Ishikawa (cell line): Measurements from ENCODE around the gene MCF2L2.

Experiments used
- CEBPB ChIP-seq: IDR thresholded peaks from 2 replicates; pipeline ENCODE4 v1.6.1; 2012
- CREB1 ChIP-seq: IDR thresholded peaks from 2 replicates; pipeline ENCODE4 v1.6.1; 2012; ENCODE audit warnings: low read depth
- EGR1 ChIP-seq: IDR thresholded peaks from 2 replicates; pipeline ENCODE4 v1.6.1; 2012
- EP300 ChIP-seq: IDR thresholded peaks from 2 replicates; pipeline ENCODE4 v1.6.1; 2012; ENCODE audit warnings: borderline replicate concordance
- FOXM1 ChIP-seq: IDR thresholded peaks from 2 replicates; pipeline ENCODE4 v1.6.1; 2012; ENCODE audit warnings: low read depth, borderline replicate concordance
- NFIC ChIP-seq: IDR thresholded peaks from 2 replicates; pipeline ENCODE4 v1.6.1; 2012
- RAD21 ChIP-seq: IDR thresholded peaks from 2 replicates; pipeline ENCODE4 v1.6.1; 2012; ENCODE audit warnings: low read depth
- TAF1 ChIP-seq: IDR thresholded peaks from 2 replicates; pipeline ENCODE4 v1.6.1; 2012; ENCODE audit warnings: low read depth, mild to moderate bottlenecking
- TCF12 ChIP-seq: IDR thresholded peaks from 2 replicates; pipeline ENCODE4 v1.6.1; 2012; ENCODE audit warnings: low read depth
- TEAD4 ChIP-seq: IDR thresholded peaks from 2 replicates; pipeline ENCODE4 v1.6.1; 2012
- YY1 ChIP-seq: IDR thresholded peaks from 2 replicates; pipeline ENCODE4 v1.6.1; 2012; ENCODE audit warnings: low read depth
- ZBTB7A ChIP-seq: IDR thresholded peaks from 2 replicates; pipeline ENCODE4 v1.6.1; 2012; ENCODE audit warnings: low read depth
- TF ChIP-seq, protein P1 (sequence below): IDR thresholded peaks from 2 replicates; pipeline ENCODE4 v1.6.1; 2012
- TF ChIP-seq, protein P2 (sequence below): IDR thresholded peaks from 2 replicates; pipeline ENCODE4 v1.6.1; 2012
- TF ChIP-seq, protein P3 (sequence below): IDR thresholded peaks from 2 replicates; pipeline ENCODE4 v1.6.1; 2012; ENCODE audit warnings: low read depth, mild to moderate bottlenecking

The MCF2L2 gene

DNA sequence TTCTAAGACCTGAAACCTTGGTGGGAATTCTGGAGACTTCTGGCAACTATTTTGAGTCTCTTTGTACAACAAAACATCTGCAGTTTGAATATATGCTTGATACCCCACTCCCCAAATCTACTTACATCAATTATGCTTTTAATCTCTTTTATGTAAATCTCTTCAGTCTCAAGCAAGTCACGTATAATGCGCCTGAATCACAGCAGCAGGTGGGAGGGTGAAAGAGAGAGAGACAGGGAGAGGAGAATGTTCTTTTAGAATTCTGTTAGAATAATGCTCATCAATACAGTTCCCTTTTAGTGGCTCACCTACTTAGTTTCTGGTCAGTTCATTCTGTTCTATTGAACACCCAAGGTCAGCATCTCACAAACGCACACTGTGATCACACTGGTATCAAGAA, 197.6 kb downstream of the MCF2L2 start:
- TF ChIP-seq TCF12, result no peak
- no peak for TF ChIP-seq EP300
- TF ChIP-seq, protein P1, sequence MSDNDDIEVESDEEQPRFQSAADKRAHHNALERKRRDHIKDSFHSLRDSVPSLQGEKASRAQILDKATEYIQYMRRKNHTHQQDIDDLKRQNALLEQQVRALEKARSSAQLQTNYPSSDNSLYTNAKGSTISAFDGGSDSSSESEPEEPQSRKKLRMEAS, result no peak
- no peak for TF ChIP-seq CEBPB
- TF ChIP-seq TAF1, result no peak
- TF ChIP-seq TEAD4, result no peak
- TF ChIP-seq CREB1, result no peak
- TF ChIP-seq RAD21, result no peak
- TF ChIP-seq, protein P2, sequence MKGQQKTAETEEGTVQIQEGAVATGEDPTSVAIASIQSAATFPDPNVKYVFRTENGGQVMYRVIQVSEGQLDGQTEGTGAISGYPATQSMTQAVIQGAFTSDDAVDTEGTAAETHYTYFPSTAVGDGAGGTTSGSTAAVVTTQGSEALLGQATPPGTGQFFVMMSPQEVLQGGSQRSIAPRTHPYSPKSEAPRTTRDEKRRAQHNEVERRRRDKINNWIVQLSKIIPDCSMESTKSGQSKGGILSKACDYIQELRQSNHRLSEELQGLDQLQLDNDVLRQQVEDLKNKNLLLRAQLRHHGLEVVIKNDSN, result no peak

DNA sequence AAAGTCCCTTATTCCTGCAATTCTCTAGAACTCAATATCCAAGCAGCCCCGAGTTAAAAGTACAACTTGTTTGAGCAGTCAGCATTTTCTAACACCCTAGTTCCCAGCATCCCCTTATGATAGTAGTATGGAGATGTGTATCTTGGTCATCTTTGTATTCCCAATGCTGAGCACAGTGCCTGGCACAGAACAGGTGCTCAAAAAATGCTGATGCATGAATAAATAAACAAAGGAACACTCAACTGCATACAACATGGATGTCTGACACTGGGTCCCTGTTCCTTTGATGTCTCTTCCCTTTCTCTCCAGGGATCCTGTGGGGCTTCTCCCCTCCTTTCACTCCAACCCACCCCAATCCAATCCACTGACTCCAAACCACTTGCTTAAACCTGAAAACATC, 199.2 kb downstream of the MCF2L2 start:
- TF ChIP-seq YY1 (no peak), ZBTB7A (no peak), FOXM1 (no peak), EP300 (no peak), NFIC (no peak), CREB1 (no peak), TEAD4 (no peak), EGR1 (no peak), TCF12 (no peak), TAF1 (no peak), RAD21 (no peak)
- TF ChIP-seq, protein P1, result no peak
- TF ChIP-seq, protein P2, result no peak

DNA sequence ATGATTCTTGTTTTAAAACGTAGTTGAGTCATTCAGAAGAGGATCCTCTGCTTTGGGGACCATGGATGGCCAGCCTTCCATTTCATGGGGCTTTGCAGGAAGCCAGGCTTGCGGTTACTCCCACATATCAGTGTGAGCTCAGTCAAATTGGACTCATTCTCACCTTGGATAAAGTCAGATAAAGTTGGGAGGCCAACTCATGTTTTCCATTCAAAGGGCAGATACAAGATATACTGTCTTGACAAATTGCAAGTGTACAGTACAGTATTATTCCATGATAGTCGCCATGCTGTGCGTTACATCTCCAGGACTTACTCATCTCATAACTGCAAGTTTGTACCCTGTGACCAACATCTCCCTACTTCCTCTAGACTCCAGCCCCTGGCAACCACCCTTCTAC, 200.8 kb downstream of the MCF2L2 start:
- TF ChIP-seq CREB1 (no peak), TEAD4 (no peak), TCF12 (no peak), NFIC (no peak)
- TF ChIP-seq, protein P2, result no peak
- TF ChIP-seq, protein P1, result no peak

DNA sequence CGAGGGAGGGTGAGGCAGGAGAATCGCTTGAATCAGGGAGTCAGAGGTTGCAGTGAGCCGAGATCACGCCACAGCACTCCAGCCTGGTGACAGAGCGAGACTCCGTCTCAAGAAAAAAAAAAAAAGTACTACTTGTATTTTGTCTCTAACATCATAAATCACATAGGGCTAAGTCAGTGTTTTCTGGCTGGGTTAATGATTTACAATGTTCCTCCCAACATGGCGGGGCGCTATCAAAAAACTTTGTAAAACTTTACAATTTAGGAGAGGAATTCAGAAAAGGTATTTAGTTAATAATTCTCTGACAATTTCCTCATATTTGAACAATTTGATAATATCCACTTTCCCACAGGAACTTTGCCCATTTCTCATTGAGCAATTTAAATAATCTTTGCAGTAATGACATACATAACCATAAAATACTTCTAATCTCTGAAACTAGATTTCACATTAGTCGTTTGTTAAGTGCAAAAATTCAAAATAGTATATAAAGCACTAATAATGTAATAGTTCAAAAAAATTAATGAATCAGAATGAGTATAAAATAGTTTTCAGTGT, 202.0 kb downstream of the MCF2L2 start:
- no peak for TF ChIP-seq FOXM1
- TF ChIP-seq CREB1, result no peak
- TF ChIP-seq EP300, result no peak
- no peak for TF ChIP-seq TCF12
- no peak for TF ChIP-seq TAF1
- no peak for TF ChIP-seq EGR1
- TF ChIP-seq TEAD4, result no peak
- TF ChIP-seq NFIC, result no peak
- no peak for TF ChIP-seq ZBTB7A
- no peak for TF ChIP-seq YY1

DNA sequence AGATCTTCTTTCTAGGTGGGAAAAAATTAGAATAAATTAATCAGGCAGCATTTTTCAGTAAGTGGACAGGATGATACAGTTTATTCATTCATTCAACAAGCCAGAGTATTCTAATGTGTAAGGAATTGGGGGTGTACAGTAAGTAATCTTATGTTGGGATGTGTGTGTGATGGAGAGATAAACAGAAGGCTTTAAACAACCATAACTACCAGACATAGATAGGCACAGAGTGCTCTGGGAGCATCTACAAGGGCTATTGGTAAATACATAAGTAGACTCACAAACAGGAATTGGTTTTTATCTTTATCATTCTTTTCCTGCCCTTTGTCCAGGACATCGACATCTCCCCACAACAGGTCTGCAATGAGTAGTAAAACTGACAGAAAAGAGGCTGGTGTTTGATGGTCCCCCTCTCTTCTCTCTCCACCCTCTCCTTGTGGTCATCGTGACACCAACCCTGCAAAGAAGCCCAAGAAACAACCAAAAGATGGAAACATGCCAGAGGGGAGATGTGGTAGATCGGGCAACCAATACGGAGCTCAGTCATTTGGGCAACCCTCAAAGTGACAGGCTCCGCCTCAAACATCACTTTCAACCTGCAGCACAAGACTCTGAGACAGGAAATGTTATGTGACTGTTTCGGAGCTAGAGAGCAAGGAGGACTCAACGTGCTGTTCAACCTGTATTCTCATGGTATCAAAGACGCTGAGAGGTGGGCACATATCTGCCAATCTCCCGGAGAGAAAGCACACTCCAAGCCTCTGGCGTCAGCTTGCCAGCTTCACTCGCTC, 204.0 kb downstream of the MCF2L2 start:
- TF ChIP-seq, protein P1, result no peak

DNA sequence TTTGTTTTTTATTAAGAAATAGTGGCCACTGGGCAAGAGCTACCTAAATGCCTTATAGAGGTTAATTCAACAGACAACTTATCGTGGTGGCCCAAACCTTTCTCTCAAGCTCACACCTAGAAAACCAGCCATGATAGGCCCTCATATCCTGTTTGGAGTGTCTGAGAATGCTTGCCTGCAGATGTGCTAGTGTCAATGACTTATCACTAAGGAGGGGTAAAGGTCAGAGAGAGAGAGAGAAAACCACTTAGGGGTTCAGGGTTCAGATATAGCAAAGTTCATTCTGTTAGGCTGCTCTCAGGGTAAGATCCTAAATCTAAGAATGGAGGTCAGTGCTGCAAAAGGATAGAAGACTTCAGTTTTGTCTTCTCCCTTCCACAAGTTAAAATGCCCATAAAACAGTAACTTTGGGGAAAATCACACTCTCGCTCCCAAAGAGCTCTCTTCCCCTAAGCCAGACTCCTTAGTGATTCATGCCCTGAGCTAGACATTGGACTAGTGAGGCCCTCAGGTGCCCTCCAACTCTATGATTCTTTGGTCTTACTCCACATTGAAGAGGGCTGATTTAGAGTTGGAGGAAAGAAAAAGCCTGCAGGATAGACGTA, 205.7 kb downstream of the MCF2L2 start:
- TF ChIP-seq, protein P1, result no peak
- TF ChIP-seq EP300, result no peak
- no peak for TF ChIP-seq TAF1
- TF ChIP-seq ZBTB7A, result no peak
- TF ChIP-seq TCF12, result no peak
- TF ChIP-seq NFIC, result no peak
- no peak for TF ChIP-seq EGR1
- TF ChIP-seq, protein P3, sequence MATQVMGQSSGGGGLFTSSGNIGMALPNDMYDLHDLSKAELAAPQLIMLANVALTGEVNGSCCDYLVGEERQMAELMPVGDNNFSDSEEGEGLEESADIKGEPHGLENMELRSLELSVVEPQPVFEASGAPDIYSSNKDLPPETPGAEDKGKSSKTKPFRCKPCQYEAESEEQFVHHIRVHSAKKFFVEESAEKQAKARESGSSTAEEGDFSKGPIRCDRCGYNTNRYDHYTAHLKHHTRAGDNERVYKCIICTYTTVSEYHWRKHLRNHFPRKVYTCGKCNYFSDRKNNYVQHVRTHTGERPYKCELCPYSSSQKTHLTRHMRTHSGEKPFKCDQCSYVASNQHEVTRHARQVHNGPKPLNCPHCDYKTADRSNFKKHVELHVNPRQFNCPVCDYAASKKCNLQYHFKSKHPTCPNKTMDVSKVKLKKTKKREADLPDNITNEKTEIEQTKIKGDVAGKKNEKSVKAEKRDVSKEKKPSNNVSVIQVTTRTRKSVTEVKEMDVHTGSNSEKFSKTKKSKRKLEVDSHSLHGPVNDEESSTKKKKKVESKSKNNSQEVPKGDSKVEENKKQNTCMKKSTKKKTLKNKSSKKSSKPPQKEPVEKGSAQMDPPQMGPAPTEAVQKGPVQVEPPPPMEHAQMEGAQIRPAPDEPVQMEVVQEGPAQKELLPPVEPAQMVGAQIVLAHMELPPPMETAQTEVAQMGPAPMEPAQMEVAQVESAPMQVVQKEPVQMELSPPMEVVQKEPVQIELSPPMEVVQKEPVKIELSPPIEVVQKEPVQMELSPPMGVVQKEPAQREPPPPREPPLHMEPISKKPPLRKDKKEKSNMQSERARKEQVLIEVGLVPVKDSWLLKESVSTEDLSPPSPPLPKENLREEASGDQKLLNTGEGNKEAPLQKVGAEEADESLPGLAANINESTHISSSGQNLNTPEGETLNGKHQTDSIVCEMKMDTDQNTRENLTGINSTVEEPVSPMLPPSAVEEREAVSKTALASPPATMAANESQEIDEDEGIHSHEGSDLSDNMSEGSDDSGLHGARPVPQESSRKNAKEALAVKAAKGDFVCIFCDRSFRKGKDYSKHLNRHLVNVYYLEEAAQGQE, result no peak
- no peak for TF ChIP-seq YY1
- TF ChIP-seq RAD21, result no peak
- no peak for TF ChIP-seq CREB1
- TF ChIP-seq, protein P2, result no peak
- no peak for TF ChIP-seq FOXM1
- TF ChIP-seq TEAD4, result no peak
- no peak for TF ChIP-seq CEBPB
